ENCODE data around the gene SNX20. TPM values are rescaled to one million over a fixed set of nuclear protein-coding genes. Genes with fewer than 3 reads are reported as not detected.

The SNX20 gene
- total RNA-seq, 1 donor from 2014 or later, result not detected

DNA sequence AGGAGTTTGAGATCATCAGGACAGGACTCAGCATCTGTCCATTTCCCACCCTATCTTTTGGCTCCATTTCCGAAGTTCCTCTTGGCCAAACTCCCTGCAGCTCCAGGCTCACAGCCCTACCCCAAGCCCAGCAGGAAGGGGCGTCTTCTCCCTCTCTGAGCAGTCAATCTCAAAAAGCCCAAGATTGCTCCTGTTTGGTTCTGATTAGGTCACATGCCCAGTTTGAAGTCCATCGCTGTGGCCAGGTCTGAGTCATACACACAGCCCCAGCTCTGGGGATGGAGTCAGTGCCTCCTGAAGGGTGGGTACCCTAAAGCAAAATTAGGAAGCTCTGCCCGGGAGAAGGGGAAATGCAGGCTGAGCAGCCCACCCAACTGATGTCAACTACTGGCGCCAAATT lies 23.9 kb downstream of the SNX20 start:
- Mint-ChIP-seq H3K4me1 (peaks cover 13% of the 10 kb centered on the region), H3K4me3 (no peak overlapping the region), H3K9me3 (no peaks in the 10 kb centered on the region), H3K27ac (no peak overlapping the region), H3K36me3 (no peaks in the 10 kb centered on the region), H3K27me3 (ENCODE audit: low read depth) (no peaks in the 10 kb centered on the region)
- no peak for DNase-seq (ENCODE audit: low spot score in 2 of 2, unreplicated experiment in 2 of 2)
- TF ChIP-seq, protein P1, sequence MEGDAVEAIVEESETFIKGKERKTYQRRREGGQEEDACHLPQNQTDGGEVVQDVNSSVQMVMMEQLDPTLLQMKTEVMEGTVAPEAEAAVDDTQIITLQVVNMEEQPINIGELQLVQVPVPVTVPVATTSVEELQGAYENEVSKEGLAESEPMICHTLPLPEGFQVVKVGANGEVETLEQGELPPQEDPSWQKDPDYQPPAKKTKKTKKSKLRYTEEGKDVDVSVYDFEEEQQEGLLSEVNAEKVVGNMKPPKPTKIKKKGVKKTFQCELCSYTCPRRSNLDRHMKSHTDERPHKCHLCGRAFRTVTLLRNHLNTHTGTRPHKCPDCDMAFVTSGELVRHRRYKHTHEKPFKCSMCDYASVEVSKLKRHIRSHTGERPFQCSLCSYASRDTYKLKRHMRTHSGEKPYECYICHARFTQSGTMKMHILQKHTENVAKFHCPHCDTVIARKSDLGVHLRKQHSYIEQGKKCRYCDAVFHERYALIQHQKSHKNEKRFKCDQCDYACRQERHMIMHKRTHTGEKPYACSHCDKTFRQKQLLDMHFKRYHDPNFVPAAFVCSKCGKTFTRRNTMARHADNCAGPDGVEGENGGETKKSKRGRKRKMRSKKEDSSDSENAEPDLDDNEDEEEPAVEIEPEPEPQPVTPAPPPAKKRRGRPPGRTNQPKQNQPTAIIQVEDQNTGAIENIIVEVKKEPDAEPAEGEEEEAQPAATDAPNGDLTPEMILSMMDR (IDR thresholded peaks at IDR 0.05; ENCODE audit: unreplicated experiment), result no peak

DNA sequence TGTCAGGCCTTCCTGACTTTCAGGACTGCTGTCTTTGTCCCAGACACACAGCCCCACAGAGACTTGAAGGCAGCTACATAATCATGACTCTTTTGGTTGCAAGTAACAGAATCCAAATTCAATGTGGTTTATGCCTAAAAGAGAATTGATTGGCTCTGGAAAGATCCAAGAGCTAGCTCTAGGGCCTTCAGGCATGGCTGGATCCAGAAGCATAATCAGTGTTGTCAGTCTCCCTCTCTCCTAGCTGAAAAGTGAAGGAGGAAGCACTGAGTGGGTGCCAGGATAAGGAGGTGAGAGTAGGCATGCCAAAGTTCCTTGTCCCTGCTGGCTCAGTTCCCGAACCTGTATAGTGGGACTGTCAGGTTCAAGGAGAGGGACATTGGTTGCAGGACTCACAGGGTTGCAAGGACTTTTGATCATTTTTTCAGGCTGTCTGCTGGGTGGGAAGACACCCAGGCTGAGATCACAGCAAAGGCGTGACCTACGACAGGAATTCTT lies 25.5 kb downstream of the SNX20 start:
- no peaks in the 10 kb centered on the region for H3K36me3 Mint-ChIP-seq
- H3K27me3 Mint-ChIP-seq (ENCODE audit: low read depth), result no peaks in the 10 kb centered on the region
- TF ChIP-seq, protein P1 (IDR thresholded peaks at IDR 0.05; ENCODE audit: unreplicated experiment), result no peak
- DNase-seq (ENCODE audit: low spot score in 2 of 2, unreplicated experiment in 2 of 2), result no peak
- no peak overlapping the region for H3K27ac Mint-ChIP-seq
- H3K4me3 Mint-ChIP-seq, result no peak overlapping the region
- H3K4me1 Mint-ChIP-seq, result peaks cover 13% of the 10 kb centered on the region
- H3K9me3 Mint-ChIP-seq, result peaks cover 5% of the 10 kb centered on the region

DNA sequence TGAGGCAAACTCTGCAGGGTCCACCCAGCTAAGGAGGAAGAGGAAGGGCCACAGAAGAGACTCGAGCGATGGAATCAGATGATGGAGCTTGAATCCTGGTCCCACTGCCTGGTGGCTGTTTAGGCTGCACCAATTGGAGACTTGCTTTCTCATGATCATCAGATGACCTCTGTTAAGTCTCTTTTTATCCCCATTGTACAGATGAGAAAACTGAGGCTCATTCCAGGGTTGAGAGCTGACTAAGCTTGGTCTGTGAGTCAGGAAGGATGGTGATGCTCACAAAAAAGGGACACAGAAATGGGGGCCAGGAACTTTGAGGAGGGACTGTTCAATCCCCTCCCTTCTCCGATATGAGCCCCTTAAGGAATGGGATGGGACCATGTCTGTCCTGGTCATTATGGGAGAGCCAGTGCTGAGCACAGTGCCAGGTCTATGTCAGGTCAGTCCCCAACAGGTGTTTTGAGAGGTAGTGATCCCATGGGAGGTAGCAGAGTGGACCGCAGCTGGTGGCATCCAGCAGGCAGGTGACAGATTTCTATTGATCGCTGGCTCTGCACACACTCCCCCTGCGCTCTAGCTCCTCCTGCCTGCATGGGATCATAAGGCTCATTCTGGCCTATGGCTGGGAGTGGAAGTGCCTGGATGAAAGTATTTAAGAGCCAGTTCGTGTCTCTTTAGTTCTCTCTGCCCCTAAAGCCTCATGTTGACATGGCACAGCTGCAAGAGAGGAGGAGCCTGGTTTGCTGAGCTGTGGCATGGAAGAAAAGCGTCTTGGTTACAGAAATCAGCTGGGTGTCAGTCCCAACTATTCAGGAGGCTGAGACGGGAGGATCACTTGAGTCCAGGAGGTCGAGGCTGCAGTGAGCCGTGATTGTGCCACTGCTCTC lies 27.2 kb downstream of the SNX20 start:
- H3K9me3 Mint-ChIP-seq, result peaks cover 5% of the 10 kb centered on the region
- H3K27ac Mint-ChIP-seq, result no peak overlapping the region
- peaks cover 11% of the 10 kb centered on the region for H3K4me1 Mint-ChIP-seq
- TF ChIP-seq, protein P1 (IDR thresholded peaks at IDR 0.05; ENCODE audit: unreplicated experiment), result no peak
- H3K36me3 Mint-ChIP-seq, result peaks cover 4% of the 10 kb centered on the region
- H3K27me3 Mint-ChIP-seq (ENCODE audit: low read depth), result no peaks in the 10 kb centered on the region
- no peak overlapping the region for H3K4me3 Mint-ChIP-seq
- no peak for DNase-seq (ENCODE audit: low spot score in 2 of 2, unreplicated experiment in 2 of 2)

DNA sequence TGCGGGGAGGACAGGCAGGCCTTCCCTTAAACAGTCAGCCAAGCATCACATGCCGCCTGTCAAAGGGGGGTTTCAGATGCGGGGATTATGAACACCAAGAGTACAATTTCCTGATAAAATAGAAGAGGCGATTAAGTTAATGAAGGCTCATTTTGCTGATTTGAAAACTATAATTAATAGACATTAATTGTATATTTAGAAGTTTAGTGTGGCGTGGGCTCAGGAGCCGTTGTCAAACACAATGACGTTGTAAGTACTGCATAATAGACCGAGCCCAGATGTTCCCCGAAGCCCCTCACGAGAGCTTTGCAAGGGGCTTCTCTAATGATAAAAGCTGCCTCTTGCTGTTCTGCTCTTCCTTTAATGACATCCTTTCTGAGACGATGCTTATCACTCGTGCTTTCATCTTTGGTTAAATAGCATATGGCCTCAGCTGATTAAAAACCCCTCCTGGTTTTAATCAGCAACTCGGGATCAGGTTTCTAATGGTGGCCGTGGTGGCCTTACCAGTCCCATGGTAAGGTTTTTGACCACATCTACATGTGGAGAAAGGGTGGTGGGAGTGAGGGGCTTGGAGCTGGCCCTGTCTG lies 28.2 kb downstream of the SNX20 start:
- peaks cover 11% of the 10 kb centered on the region for H3K4me1 Mint-ChIP-seq
- DNase-seq (ENCODE audit: low spot score in 2 of 2, unreplicated experiment in 2 of 2), result no peak
- peaks cover 12% of the 10 kb centered on the region for H3K36me3 Mint-ChIP-seq
- H3K4me3 Mint-ChIP-seq, result no peak overlapping the region
- peak overlapping the region; percentile 53 for H3K27ac Mint-ChIP-seq
- TF ChIP-seq, protein P1 (IDR thresholded peaks at IDR 0.05; ENCODE audit: unreplicated experiment), result no peak
- H3K27me3 Mint-ChIP-seq (ENCODE audit: low read depth), result no peaks in the 10 kb centered on the region
- H3K9me3 Mint-ChIP-seq, result peaks cover 5% of the 10 kb centered on the region

DNA sequence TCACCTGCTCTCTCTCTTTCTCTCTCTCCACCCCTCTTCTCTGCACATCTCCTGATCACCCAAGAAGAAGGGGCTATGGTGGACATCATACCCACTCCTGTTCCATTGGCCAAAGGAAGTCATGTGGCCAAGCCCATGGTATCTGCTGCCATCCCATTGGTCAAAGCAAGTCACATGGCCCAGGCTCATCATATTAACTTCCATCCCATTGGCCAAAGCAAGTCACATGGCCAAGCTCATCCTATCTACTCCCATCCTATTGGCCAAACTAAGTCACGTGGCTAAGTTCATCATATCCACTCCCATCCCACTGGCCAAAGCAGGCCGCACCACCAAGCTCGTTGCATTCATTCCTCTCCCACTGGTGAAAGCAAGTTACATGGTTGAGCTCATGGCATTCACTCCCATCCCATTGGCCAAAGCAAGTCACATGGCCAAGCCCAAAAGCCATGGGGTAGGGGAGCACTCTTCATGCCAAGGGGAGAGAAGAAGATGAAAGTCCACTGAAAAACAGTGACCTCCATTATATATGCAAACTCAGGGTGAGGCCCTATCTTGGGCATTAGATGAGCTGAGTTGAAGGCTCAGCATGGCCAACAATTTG lies 29.2 kb downstream of the SNX20 start:
- no peak for DNase-seq (ENCODE audit: low spot score in 2 of 2, unreplicated experiment in 2 of 2)
- Mint-ChIP-seq H3K4me1 (peaks cover 6% of the 10 kb centered on the region), H3K36me3 (peaks cover 12% of the 10 kb centered on the region), H3K27me3 (ENCODE audit: low read depth) (no peaks in the 10 kb centered on the region), H3K4me3 (no peak overlapping the region), H3K27ac (no peak overlapping the region), H3K9me3 (peaks cover 5% of the 10 kb centered on the region)
- TF ChIP-seq, protein P1 (IDR thresholded peaks at IDR 0.05; ENCODE audit: unreplicated experiment), result no peak
